GM12878 (cell line): Measurements from ENCODE around the gene LTB. TPM values are rescaled to one million over a fixed set of nuclear protein-coding genes. Genes with fewer than 3 reads are reported as not detected.

Experiments used
- ATAC-seq: fragments of 200-7000 bp; cut with Tn5 transposase; 3 replicates; pipeline ENCODE4 v1.9.1; 2020; ENCODE audit warnings: mild to moderate bottlenecking, moderate library complexity
- BruUV-seq: library from RNA; stranded (reverse); fragments of 400-500 nt; replicated peaks from 2 replicates; lab custom pipeline; 2021; lab: Mats Ljungman, UMichigan
- CTCF ChIA-PET: fragments of 300-600 bp; sonication (Branson Sonifier 250); formaldehyde crosslinking; extraction: SDS; loops from one replicate; lab custom pipeline; 2021; ENCODE audit warnings: inconsistent platforms; lab: Yijun Ruan, JAX
- POLR2A ChIA-PET: fragments of 350-600 bp; formaldehyde crosslinking; extraction: SDS; loops from one replicate; lab custom pipeline; 2021; ENCODE audit warnings: inconsistent platforms; lab: Charles Lee
- RAD21 ChIA-PET: fragments of 300-600 bp; sonication (Branson Sonifier 250); formaldehyde crosslinking; loops from one replicate; lab custom pipeline; 2023; ENCODE audit warnings: antibody characterized with exemption; ENCODE audit not compliant: unreplicated experiment; lab: Charles Lee
- SMC1A ChIA-PET: fragments of 300-600 bp; sonication (Branson Sonifier 250); formaldehyde crosslinking; loops from one replicate; lab custom pipeline; 2023; ENCODE audit not compliant: unreplicated experiment, uncharacterized antibody; lab: Charles Lee
- DNase-seq: peaks from one replicate; pipeline ENCODE4 v3.0.0-alpha.2; 2011; ENCODE audit warnings: low read depth, low spot score
- FAIRE-seq: peaks from 3 replicates; lab custom pipeline; 2011; peaks lifted over from hg19 to GRCh38; lab: Jason Lieb, UNC
- H2AFZ ChIP-seq: 2 replicates; pipeline ENCODE4 v1.6.0; 2011; ENCODE audit warnings: low read depth, low read length, control low read depth; ENCODE audit not compliant: control insufficient read depth
- H3K27ac ChIP-seq: 2 replicates; pipeline ENCODE4 v1.5.1; 2011; ENCODE audit warnings: control low read depth; ENCODE audit not compliant: control insufficient read depth, insufficient read depth
- H3K27me3 ChIP-seq, 2 experiments: replicated peaks in 1 of 2; 2 replicates each; pipeline versions ENCODE4 v1.6.0 to v1.6.1; 2011; ENCODE audit warnings: low read length in 1 of 2; ENCODE audit not compliant: control insufficient read depth in 2 of 2, insufficient read depth in 2 of 2
- H3K36me3 ChIP-seq, 2 experiments: 2 replicates each; pipeline ENCODE4 v1.5.1; 2011; ENCODE audit warnings: low read length in 1 of 2; ENCODE audit not compliant: control insufficient read depth in 2 of 2, insufficient read depth in 2 of 2
- H3K4me1 ChIP-seq: 2 replicates; pipeline ENCODE4 v1.6.1; 2011; ENCODE audit warnings: mild to moderate bottlenecking, low read length, moderate library complexity, mixed read lengths; ENCODE audit not compliant: control insufficient read depth, insufficient read depth
- H3K4me2 ChIP-seq: 2 replicates; pipeline ENCODE4 v1.6.0; 2011; ENCODE audit warnings: control low read depth; ENCODE audit not compliant: control insufficient read depth, insufficient read depth
- H3K4me3 ChIP-seq: fragments of 200-600 bp; sonication (generic); 2 replicates; pipeline ENCODE4 v1.5.1; 2016
- H3K79me2 ChIP-seq: 2 replicates; pipeline ENCODE4 v1.6.0; 2011; ENCODE audit warnings: low read length; ENCODE audit not compliant: control insufficient read depth, insufficient read depth
- H3K9ac ChIP-seq: 2 replicates; pipeline ENCODE4 v1.8.0; 2011; ENCODE audit warnings: low read length, control low read depth, mixed read lengths; ENCODE audit not compliant: control insufficient read depth, insufficient read depth
- H3K9me3 ChIP-seq: replicated peaks from 3 replicates; pipeline ENCODE4 v1.5.1; 2011; ENCODE audit warnings: mild to moderate bottlenecking, low read length; ENCODE audit not compliant: control insufficient read depth, insufficient read depth
- H4K20me1 ChIP-seq: 2 replicates; pipeline ENCODE4 v1.6.0; 2011; ENCODE audit not compliant: control insufficient read depth, insufficient read depth
- E2F8 ChIP-seq: fragments of 450-650 bp; IDR thresholded peaks from 2 replicates; pipeline ENCODE4 v1.6.1; 2018; ENCODE audit warnings: mild to moderate bottlenecking, low read depth, moderate library complexity; ENCODE audit not compliant: partially characterized antibody
- ETV6 ChIP-seq, 2 experiments: fragments of 450-650 bp in 1 of 2; IDR thresholded peaks in 1 of 2; conservative IDR thresholded peaks in 1 of 2; 2 replicates each; pipeline ENCODE4 v1.6.1; 2014; ENCODE audit warnings: antibody characterized with exemption in 1 of 2, borderline replicate concordance in 1 of 2, low read depth in 1 of 2, mild to moderate bottlenecking in 1 of 2, moderate library complexity in 1 of 2
- HCFC1 ChIP-seq: fragments of 150-350 bp; IDR thresholded peaks from 2 replicates; pipeline ENCODE4 v1.6.1; 2014; ENCODE audit warnings: low read length
- IKZF2 ChIP-seq, 2 experiments: fragments of 450-650 bp; IDR thresholded peaks; 2 replicates each; pipeline ENCODE4 v1.6.1; 2017; ENCODE audit warnings: mild to moderate bottlenecking in 2 of 2, moderate library complexity in 2 of 2
- LARP7 ChIP-seq: fragments of 450-650 bp; IDR thresholded peaks from 2 replicates; pipeline ENCODE4 v1.6.1; 2017; ENCODE audit warnings: mild to moderate bottlenecking
- MLLT1 ChIP-seq: fragments of 450-650 bp; IDR thresholded peaks from 2 replicates; pipeline ENCODE4 v1.6.1; 2016; ENCODE audit warnings: mild to moderate bottlenecking
- MTA3 ChIP-seq: IDR thresholded peaks from 2 replicates; pipeline ENCODE4 v1.6.1; 2012; ENCODE audit warnings: low read length, inconsistent platforms, borderline replicate concordance
- NRF1 ChIP-seq: conservative IDR thresholded peaks from 2 replicates; pipeline ENCODE4 v1.6.1; 2011; ENCODE audit warnings: mild to moderate bottlenecking, low read depth, low read length, improper control_type of control experiment
- PAX8 ChIP-seq: fragments of 450-650 bp; IDR thresholded peaks from 2 replicates; pipeline ENCODE4 v1.6.1; 2017; ENCODE audit warnings: mild to moderate bottlenecking, moderate library complexity
- PKNOX1 ChIP-seq: fragments of 450-650 bp; IDR thresholded peaks from 2 replicates; pipeline ENCODE4 v1.6.1; 2016; ENCODE audit warnings: mild to moderate bottlenecking
- RB1 ChIP-seq: fragments of 450-650 bp; formaldehyde crosslinking; IDR thresholded peaks from 2 replicates; pipeline ENCODE4 v1.6.1; 2017; ENCODE audit warnings: mild to moderate bottlenecking, borderline replicate concordance
- SIN3A ChIP-seq: IDR thresholded peaks from 2 replicates; pipeline ENCODE4 v1.6.1; 2012; ENCODE audit warnings: low read depth, low read length, improper control_type of control experiment
- SMARCA5 ChIP-seq: fragments of 450-650 bp; IDR thresholded peaks from 2 replicates; pipeline ENCODE4 v1.6.1; 2017; ENCODE audit warnings: mild to moderate bottlenecking
- SPI1 ChIP-seq: IDR thresholded peaks from 2 replicates; pipeline ENCODE4 v1.6.1; 2011; ENCODE audit warnings: low read depth, mild to moderate bottlenecking, low read length, moderate library complexity, borderline replicate concordance; ENCODE audit not compliant: insufficient read depth
- WGBS: methylation state at CpG from one replicate; pipeline ENCODE4 v1.1.6; 2016; ENCODE audit warnings: low lambda C conversion rate; ENCODE audit not compliant: insufficient replicate concordance, insufficient coverage; ENCODE audit errors: missing lambda C conversion rate; 5-methylcytosine and 5-hydroxymethylcytosine counted together
- in situ Hi-C: fragments of 300-500 bp; cut with MboI; formaldehyde crosslinking; loops from 9 replicates; pipeline ENCODE4 v1.14.3; 2018; ENCODE audit warnings: mixed read lengths
- intact Hi-C: fragments of 100-400 bp; cut with micrococcal nuclease; formaldehyde crosslinking; loops from one replicate; pipeline ENCODE4 v1.14.2; 2022; ENCODE audit not compliant: unreplicated experiment
- polyA plus RNA-seq, 11 experiments: library from polyadenylated mRNA; depleted of rRNA in 4 of 11; unstranded in 6 of 11; stranded (reverse) in 5 of 11; fragments of >200 nt; fragmentation: Nextera tagmentation in 4 of 11; fragmentation: Illumina TruSeq in 1 of 11; extraction: Ambion mirVana in 4 of 11; extraction: Trizol in 1 of 11; gene quantifications; 1 replicate in 1 of 11; 2 replicates in 10 of 11; pipeline versions ENCODE4 v1.2.1 to v1.2.3, GENCODE V29; 2011 to 2016; ENCODE audit warnings: inconsistent platforms in 2 of 11, missing spikeins in 2 of 11, low read depth in 1 of 11
- total RNA-seq, 4 experiments: library from RNA; depleted of rRNA in 3 of 4; stranded (reverse); fragments of >200 nt in 3 of 4; fragmentation: Illumina TruSeq in 1 of 4; extraction: Trizol in 1 of 4; gene quantifications; 2 replicates each; pipeline versions ENCODE4 v1.2.1 to v1.2.3, GENCODE V29; 2013 to 2021

The LTB gene
- total and polyA plus RNA-seq, 10 of the 15 experiments (the other 5 are each of a cell fraction or from before 2014, with no cell fraction given), result 0.71 to 74.3 (median 20.0) TPM

- peak; percentile 60 for TF ChIP-seq PKNOX1
- no peak for TF ChIP-seq IKZF2 (IDR thresholded peaks at IDR 0.05)
- TF ChIP-seq SMARCA5, result peak; percentile 75
- no peak for TF ChIP-seq ETV6 (conservative IDR thresholded peaks at IDR 0.05 in 1 of 2, IDR thresholded peaks at IDR 0.05 in 1 of 2; ENCODE audit: borderline replicate concordance in 1 of 2, low read depth in 1 of 2)
- TF ChIP-seq E2F8, result no peak
Measured at GRCh38 chr6:31597006-31597405, 14.8 kb upstream of the LTB start (continued).

- Histone ChIP-seq H3K27ac (peak overlapping the region; percentile 93), H3K9me3 (no peaks in the 10 kb centered on the region), H3K4me3 (no peak overlapping the region), H2AFZ (peak overlapping the region; percentile 91), H3K79me2 (no peaks in the 10 kb centered on the region), H3K4me2 (peak overlapping the region; percentile 91), H3K9ac (peak overlapping the region; percentile 38), H3K4me1 (peaks cover 28% of the 10 kb centered on the region), H3K27me3 (no peaks in the 10 kb centered on the region), H4K20me1 (no peaks in the 10 kb centered on the region), H3K36me3 (no peaks in the 10 kb centered on the region)
- intact Hi-C loops, result loop anchor here (10.0 kb wide), 1 partner anchor 198 kb away; no protein-coding TSS in a partner anchor
- ChIA-PET CTCF (interaction anchor here (1.2 to 31.0 kb wide), 4 partner anchors 12 to 99 kb away, joined by 3 to 2098 read pairs (median 397); partner anchors contain the start of genes ATP6V1G2, DDX39B, LST1 and LTA), SMC1A (interaction anchor here (1.0 to 45.5 kb wide), 7 partner anchors 10 to 103 kb away, joined by 3 to 1989 read pairs (median 4); partner anchors contain the start of genes AIF1, ATP6V1G2, DDX39B and LST1), POLR2A (interaction anchor here (0.6 to 8.5 kb wide), 16 partner anchors 11 to 1246 kb away, joined by 3 to 282 read pairs (median 4); partner anchors contain the start of genes AIF1, BAG6, CLIC1 and LST1), RAD21 (interaction anchor here (1.0 to 12.5 kb wide), 6 partner anchors 11 to 98 kb away, joined by 3 to 668 read pairs (median 48); partner anchors contain the start of genes ATP6V1G2, DDX39B, LST1 and LTB)
- FAIRE-seq, result no peak
- 26% methylated on average over 7 of the region's 7 CpGs for WGBS
- no peak for DNase-seq
- no TSS peak for BruUV-seq
- in situ Hi-C loops, result no loop called here
- ATAC-seq, result peak; percentile 6
- 0 out of 2 replicates have a peak, but pooled peaks have one; percentile 34 for TF ChIP-seq MTA3
- TF ChIP-seq NRF1, result no peak
- no peak for TF ChIP-seq HCFC1
- TF ChIP-seq LARP7, result no peak
- TF ChIP-seq RB1, result no peak
- 0 out of 2 replicates have a peak, but pooled peaks have one; percentile 5 for TF ChIP-seq MLLT1
- no peak for TF ChIP-seq SIN3A
- no peak for TF ChIP-seq PAX8
- no peak for TF ChIP-seq SPI1
Measured at GRCh38 chr6:31592396-31592771, 10.2 kb upstream of the LTB start.
